GF-D8 (cell line): ENCODE results near the gene CAST.

ENCODE experiments used
- DNase-seq: peaks from one replicate; lab custom pipeline; 2025; lab: John Stamatoyannopoulos, UW

Gene CAST

DNA sequence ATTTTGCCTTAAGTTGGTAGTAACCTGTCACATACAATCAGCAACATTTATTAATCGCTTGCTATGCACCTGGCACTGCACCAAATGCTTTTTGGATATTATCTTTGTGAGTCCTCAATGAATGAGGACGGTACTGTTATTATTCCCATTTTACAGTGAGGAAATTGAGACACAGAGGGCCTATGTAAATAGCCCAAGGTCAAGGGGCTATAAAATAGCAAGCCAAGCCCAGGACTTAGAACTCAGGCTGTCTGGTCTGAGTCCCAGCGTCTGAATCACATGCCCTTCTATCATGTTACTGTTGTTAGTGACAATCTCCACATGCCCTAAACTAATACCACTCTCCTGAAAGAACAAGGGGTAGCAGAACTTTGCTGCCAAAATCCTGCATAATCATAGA, 85.5 kb downstream of the CAST start:
- DNase-seq, result no peak

DNA sequence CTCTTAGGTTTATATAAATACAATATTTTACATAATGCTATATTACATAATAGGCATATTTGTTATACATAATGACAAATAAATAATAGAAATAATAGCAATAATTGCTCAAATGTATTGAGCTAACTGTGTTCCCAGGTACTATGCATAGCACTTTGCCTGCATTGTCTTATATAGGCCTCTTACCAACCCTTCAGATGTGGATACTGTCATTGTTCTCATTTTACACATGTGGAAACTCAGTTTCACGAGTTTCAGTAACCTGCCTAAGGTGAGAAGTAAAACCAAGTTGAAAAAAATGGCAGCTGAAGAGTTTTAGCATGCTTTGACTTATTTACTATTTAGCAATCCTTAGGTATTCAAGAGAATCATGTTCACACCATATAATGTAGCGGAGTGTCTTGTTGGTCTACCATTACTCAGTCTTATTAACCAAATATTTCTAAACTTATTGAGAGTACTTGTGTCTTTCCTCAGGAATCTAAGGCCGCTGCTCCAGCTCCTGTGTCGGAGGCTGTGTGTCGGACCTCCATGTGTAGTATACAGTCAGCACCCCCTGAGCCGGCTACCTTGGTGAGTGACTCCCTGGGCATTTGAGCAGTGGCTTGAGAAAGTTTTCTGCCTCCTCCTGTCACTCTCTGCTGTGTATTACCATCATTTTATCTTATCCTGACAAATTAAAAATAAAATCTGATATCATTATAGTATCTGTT, 88.1 kb downstream of the CAST start:
- DNase-seq, result no peak

DNA sequence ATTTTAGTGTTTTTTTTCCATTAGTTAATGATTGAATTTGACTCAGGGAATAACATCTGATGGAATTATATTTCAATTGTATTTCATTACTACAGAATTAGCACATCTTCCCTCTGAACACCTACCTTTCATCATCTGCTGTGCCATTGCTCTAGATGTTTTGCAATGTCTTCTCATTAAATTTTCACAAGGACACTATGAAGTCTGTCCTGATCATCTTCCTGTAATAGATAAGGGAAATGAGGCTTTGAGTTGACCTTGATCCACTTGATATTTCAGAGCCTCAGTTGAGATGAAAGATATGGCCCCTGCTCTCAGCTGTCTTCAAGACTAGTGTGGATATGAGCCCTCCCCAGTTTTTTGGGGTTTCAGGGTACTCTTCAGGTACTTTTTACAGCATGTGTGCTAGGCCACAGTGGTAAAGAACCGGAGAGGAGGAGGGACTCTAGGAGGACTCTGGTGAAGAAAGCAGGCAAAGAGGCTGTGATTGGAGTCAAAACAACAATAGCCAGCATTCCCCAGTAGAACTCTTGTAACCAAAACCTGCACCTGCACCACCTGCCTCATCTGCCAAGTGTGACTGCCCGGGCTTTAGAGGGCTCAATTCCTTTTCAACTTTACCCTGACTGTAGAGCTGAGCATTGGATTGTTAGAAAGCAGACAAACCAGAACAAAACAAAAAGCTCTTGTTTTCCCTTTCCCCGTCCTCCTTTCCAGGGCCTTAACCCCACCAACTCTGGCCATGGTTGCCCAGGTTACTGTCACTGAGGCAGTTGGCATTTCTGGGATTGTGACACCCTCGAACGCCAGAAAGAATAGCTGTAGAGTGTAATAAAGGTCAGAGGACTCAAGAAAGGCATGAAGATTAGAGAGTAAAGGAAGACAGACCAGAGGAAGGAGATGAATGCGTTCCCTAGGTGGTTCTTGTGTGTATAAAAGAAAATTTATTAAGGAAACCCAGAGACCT, 89.3 kb downstream of the CAST start:
- DNase-seq, result no peak

DNA sequence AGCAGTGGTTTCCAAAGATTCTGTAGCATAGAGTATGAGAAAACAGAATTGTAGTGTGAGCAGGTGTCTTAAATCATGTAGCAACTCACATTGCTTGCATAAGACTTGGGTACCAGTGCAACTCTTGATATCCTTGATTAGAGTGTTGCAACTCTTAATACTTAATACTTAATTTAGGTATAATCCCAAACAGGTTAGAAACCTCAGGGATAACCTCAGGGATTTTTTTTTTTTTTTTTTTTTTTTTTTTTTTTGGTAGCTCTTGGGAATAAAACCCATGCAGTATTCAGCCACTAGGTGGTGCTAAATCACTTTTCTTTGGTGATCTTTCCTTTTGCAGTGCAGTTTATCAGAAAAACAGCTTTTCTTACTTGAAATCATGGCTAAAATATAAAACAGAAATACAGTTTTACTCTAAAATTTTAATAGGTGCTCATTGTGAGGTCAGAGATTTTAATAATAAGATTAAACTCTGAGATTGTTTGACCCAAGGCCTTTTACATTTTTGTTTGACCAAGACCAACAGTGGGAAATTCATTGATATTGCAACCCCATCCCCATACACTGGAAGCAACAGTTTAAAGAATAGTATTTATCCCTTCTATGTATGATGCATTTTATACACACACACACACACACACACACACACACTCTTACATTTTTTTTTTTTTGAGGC, 90.3 kb downstream of the CAST start:
- no peak for DNase-seq

DNA sequence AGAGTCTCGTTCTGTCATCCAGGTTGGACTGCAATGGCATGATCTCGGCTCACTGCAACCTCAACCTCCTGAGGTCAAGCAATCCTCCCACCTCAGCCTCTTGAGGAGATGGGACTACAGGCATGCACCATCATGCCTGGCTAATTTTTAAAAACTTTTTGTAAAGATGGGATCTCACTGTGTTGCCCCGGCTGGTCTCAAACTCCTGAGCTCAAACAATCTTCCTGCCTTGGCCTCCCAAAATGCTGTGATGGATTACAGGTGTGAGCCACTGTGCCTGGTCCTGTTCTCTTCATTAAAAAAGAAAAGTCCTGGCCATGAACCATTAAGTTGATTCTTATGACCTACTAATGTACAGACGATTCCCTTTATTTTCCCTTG, 90.8 kb downstream of the CAST start:
- DNase-seq, result no peak

DNA sequence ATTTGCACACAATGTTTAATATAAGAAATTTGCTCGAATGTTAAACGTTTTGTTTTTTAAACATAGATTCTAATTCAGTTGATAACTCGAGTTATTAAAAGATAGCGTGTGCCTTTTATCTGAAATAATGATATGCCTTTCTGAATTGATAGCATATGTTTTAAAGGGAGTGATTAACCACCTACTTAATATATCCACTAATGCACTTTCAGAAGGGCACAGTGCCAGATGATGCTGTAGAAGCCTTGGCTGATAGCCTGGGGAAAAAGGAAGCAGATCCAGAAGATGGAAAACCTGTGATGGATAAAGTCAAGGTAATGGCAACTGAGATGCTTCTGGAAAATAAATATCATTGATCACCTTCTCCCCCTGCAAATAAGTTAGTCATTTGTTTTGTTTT, 91.7 kb downstream of the CAST start:
- no peak for DNase-seq

DNA sequence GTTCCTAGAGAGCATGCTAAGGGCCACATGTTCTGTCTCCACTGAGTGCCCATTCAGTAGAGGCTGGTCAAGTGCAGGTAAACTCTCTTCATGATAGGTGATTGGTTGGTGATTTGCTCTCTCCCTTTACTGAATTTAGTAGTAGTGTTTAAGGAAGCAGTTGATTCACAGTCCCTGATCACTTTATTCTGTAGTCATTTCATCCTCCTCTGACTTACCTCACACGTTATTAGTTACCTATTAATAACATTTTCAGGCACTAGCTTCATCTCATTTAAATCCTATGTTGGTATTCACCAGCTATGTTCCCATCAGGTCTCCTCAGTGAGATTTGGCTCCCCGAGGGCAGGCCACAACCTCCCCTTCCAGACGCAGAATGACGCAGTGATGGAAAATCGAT, 93.7 kb downstream of the CAST start:
- DNase-seq, result no peak

DNA sequence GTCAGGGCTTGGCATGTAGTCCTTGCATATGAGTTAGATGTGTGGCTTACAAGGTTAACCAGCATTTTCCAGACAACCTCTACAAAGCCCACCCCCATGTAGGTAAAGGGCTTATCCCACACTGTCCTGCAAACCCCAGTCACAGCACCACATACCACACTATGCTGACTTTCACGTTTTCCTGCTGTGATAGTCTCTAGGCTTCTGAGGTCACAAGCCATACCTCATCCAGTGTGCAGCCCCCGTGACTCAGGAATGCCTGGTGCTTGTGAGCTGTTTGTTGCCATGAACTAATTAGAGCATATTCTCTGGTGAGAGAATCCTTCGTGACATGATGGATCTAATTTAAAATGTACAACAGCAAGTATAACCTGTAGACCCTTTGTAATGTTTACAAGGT, 94.8 kb downstream of the CAST start:
- no peak for DNase-seq

DNA sequence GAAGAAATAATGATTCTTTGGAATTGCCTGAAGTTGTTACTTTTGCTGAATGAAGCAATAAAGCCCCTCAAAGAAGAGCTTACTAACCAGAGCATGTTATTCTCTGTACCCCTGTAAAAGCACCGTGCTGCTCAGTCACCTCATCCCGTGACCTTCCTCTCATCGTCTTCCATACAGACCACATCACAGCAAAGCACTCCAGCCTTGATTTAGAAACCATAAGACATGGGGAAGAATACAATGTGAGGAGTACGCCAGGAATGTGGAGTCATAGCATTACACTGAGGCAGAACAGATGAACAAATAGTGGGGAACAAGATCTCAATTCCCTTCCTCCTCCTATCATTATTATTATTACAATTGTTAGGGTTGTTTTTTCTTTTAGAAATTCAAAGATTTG, 96.4 kb downstream of the CAST start:
- DNase-seq, result no peak

DNA sequence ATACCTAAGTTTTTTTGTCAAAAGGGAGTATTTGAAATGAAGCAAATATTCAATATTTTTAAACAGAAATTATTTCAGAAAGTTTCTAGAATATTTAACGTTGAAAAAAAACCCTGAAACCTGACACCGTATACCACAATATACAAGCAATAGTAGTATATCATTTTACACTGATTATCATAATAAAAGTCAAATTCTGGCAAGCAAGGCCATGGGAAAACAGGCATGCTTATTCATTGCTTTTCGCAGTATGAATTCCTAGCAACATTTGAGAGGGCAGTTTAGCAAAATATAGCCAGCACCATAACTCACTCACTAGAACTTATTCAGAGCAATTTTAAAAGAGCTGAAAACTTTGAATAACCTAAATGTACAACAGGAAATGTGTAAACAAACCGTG, 99.4 kb downstream of the CAST start:
- no peak for DNase-seq

DNA sequence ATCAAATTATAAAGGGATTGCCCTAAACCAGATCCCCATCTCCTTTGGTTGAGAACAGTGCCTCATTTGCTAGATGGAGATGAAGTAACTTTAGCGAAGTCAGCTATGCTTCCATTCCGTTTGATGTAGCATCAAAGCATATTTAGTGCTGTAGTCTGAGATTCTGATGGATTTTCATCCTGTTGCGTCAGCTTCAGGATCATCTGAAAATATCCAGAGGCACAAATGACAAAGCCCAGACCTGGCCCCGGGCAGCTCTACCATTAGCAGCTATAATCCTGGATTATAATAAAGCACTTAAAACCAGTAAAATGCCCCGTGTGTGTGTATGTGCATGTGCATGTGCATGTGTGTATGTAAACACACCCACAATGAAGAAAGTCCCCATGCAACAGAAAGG, 100.8 kb downstream of the CAST start:
- no peak for DNase-seq

DNA sequence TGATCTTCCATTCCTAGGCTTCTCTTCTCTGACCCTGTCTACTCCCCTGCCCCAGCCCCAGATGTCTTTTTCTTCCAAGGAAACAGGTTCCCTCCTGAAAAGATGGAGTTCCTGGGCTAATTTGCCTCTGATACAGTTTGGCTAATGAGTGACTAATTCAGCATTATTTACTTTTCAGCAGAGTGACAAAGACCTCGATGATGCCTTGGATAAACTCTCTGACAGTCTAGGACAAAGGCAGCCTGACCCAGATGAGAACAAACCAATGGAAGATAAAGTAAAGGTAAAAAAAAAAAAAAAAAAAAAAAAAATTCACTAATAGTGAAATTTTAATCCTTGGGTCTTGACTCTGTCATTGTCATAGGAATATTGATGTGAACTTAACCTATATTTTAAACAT, 102.9 kb downstream of the CAST start:
- DNase-seq, result no peak

DNA sequence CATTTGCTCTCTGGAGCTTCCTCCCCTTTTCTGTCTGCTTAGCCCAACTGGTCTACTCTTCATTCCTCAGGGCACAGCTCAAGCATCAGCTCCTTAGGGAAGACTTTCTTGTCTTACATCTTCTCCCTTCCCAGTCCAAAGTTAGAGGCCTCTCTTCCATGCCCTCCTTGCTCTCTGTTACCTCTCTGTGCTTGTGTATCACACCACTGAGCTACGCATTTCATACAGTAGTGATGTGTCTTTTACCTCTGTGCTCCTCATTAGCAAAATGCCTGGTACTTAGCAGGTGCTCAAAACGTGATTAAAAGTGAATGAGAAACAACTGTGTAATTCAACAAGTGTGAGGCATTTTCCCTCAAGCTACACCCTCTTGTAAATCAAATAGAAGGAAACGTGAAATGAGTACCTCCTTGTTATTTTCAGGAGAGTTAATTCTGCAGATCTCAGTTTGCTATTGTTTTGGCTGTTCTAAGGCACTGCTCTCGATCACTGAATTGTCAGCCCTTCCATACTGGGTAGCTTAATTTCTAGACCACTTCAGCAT, 106.6 kb downstream of the CAST start:
- DNase-seq, result no peak

DNA sequence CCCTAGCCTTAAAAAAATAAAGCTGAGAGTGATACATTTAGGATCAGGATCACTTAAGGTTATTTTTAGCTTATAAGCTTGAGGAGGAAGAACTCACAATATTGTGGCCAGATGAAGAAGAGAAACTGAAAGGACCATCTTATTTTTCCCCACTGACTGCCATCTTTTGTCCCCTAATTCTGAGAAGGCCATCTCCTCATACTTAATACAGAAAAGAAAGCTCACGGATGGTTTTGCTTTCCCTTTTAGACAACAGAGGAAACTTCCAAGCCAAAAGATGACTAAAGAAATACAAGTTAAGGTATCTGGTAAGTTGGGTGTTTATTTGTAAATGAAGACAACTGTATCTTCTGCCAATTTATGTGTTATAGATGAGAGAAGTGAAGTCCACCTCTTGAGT, 109.2 kb downstream of the CAST start:
- DNase-seq, result no peak

DNA sequence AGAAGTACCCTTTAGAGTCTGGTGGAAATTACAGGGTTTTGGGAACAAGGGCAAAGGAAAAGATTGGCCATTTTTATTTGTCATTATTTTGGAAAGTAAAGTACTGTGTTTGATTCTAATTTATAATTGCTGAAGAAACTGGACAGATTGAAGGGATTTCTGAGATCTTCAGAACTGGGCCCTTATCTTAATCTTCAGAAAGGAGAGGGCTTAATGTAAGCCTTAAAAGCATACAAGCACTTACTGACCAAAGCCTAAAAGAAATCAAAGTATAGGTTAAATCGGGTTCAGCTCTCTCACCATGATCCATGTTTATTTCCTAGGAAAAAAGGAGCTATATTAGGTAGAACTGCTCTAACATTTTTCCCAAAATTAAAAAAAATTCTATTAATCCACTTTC, 109.9 kb downstream of the CAST start:
- DNase-seq, result no peak

DNA sequence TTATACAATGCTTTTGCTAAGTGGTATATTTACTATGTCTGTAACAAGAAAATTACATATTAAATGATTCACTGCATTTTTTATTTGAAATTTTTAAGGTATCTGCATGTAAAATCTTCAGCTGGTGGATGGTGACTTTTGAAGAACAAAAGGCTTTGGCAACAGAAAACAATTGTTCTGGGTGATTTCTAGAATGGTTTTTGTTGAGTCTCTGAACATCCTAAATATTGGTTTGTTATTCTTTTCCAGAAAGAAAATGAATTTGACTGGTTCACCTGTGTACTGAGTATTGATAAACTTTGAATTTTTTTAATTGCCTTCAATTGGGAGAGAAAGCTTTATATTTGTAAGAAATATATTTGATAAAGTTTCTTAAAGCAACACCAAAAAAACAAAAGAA, 110.4 kb downstream of the CAST start:
- no peak for DNase-seq

DNA sequence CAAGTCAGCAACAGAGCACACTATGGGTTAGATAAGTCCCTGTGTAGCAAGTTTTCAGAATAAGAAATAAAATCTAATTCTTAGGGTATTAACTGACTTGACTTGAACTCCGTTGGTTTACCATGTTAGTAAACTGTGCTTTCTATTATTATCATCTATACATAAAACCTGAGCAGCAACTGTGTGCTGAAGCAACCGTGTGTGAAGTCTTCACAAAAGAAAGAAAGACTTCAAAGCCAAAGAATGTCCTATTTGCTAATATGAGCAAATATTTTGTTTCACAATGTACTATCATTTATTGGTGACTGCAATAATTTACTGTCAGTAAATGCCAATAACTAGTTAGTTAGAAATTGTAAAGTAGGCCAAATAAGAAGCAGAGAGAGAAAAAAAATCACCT, 112.9 kb downstream of the CAST start:
- DNase-seq, result no peak

DNA sequence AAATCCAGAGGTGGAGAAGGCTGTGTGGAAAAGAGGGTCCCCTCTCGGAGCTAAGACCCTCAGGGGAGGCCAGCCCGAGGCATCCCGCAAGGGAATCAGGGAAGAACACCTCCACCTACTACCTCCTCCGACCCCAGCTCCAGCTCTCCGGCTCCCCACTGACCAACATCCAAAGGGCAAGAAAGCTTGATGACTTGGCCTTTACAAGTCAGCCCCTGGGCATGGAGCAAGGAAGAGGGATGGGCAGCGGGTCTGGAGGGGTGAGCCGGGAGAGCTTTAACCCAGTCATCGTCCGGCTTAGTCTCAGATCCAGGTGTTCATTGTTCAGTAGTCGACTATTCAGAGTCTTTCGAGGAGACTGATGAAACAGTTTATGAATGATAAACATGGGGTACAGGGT, 113.5 kb downstream of the CAST start:
- no peak for DNase-seq

DNA sequence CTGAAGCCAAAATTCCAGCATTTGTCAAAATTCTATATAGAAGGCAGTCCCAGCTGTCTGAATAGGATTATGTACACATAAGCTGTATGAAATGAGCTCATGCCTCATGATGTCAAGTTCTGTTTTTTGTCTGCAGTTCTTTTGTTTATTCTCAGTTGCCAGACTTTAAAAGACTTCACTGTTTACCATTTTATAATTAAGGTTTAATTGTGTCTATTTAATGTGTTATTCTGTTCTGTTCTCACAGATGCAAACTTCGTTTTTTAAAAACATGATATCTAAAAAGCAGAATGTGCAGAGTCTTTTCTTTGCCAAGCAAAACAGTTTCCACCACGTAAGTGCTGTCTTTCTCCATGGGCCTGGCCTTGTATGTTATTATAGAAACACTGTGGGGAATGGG, 114.4 kb downstream of the CAST start:
- DNase-seq, result no peak

DNA sequence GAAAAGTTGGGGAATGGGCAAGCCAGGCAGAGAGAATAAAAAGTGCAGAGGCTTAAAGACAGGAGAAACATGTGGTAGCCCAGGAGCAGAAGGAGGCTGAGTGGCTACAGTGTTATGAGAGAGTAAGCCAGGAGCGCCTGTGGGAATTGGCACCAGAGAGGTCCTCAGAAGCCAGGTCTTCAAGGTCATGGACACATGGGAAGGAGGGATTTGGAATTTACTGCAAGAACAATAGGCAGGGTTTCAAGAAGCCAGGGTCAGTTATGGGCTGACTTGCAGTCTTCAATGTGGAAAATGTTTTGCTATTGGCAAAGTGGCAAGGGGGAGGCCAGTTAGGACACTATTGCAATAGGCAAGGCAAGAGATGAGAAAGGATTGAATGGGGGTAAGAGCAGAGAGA, 116.2 kb downstream of the CAST start:
- DNase-seq, result no peak

DNA sequence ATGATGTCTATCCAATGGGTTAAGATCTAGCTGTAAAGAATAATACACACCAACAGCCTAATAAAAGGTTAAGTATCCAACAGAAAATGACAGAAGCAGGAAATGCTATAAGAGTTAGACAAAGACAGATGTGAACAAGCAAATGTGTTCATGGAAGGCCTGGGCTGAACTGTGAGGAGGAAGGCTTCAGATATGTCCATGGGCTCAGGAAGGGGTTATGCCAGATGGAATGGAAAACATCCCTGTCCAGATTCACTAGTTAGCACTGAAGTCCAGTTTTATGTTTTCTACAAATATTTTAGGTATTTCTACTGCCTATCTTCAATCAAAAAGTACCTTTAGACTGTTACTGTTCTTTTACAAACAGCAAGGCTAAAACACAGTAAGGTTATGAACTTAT, 118.5 kb downstream of the CAST start:
- no peak for DNase-seq

DNA sequence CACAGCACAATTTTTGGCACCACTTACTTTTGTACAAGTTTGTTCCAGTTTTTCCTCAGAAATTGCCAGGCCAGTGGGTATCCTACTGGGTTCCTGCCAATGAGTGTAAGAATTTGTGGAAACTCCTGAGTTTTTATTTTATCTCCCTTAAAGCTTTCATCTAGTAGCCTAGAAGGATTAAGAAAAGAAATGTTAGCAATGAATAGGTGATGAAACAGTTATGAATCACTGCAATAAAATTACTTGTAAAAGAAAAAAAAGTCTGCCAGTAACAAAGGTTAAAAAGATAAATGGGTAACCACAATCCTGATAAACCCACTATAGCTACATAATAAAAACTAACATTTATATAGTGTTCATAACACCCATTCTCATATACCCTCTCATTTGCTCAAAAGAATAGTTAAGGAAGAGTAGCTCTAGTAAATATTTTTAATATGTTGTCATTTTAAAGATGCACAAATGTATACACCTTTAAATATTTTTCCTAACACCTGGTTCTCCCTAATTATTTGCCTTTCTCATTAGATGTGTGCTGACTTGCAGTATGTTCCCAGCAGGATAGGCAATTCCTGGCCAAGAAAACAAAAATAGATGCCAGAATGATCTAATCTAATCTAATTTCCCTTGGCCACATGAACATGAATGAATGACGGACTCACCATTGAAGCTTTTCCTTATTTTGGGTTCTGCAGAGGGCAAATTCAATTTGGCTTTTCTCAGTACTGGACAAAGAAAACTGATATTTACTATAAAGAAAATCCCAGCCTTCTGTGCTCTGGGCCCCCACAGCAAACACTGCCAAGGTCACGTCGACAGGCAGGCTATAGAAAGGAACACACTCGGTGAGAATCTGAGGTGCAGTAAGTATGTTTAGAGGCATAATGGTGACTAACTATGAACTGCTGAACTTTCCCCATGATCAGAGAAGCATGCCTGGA, 119.1 kb downstream of the CAST start:
- no peak for DNase-seq
